MM.1S (cell line): ENCODE measurements around the gene S100B.

Experiments used
- EZH2 ChIP-seq: fragments of 300-600 bp; sonication (generic); optimal IDR thresholded peaks from 2 replicates; pipeline ENCODE3; 2017; ENCODE audit warnings: low read depth, mild to moderate bottlenecking, antibody characterized with exemption, low read length, mixed read lengths
- TF ChIP-seq, protein P1 (sequence below): fragments of 300-600 bp; sonication (generic); IDR thresholded peaks from 2 replicates; pipeline ENCODE4 v1.5.1; 2016; ENCODE audit warnings: antibody characterized with exemption, low read length, mixed read lengths

DNA sequence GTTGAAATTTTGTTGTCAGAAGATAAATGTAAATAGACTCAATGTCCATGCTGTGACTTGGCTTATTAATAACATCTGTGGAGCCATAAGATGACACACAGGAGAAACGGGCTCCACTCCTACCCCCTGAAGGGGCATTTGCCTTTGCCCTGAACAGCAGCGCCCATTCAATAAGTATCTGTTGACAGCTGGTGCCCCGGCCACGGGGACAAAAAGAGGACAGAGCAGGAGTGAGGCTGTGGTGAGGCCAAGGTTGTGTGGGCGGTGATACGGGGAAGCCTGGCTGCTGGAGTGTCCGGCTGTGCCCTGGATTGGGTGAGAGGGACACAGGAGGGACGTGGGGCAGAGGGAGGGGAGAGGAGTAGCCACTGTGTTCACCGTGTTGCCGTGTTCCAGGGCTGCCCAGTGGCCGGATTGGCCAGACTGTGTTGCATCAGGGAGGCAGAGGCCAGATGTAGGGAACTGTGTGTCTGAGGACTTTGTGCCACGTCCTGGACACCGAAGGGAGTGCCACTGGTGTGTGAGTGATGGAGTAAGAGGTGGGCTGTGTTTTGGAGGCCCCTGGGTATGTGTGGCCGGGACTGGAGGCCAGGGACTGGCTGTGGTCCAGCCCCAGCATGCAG is 45.7 kb upstream of the S100B start:
- TF ChIP-seq, protein P1, sequence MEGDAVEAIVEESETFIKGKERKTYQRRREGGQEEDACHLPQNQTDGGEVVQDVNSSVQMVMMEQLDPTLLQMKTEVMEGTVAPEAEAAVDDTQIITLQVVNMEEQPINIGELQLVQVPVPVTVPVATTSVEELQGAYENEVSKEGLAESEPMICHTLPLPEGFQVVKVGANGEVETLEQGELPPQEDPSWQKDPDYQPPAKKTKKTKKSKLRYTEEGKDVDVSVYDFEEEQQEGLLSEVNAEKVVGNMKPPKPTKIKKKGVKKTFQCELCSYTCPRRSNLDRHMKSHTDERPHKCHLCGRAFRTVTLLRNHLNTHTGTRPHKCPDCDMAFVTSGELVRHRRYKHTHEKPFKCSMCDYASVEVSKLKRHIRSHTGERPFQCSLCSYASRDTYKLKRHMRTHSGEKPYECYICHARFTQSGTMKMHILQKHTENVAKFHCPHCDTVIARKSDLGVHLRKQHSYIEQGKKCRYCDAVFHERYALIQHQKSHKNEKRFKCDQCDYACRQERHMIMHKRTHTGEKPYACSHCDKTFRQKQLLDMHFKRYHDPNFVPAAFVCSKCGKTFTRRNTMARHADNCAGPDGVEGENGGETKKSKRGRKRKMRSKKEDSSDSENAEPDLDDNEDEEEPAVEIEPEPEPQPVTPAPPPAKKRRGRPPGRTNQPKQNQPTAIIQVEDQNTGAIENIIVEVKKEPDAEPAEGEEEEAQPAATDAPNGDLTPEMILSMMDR = no peak
- TF ChIP-seq EZH2 = no peak
